SK-N-SH (cell line): ENCODE results near the gene RPL3. TPM values are rescaled to one million over a fixed set of nuclear protein-coding genes. Genes with fewer than 3 reads are reported as not detected.

Experiments
- CTCF ChIA-PET: fragments of 300-600, 350-600 bp; formaldehyde crosslinking; extraction: SDS; loops from one replicate; lab custom pipeline; 2021; lab: Yijun Ruan, JAX
- POLR2A ChIA-PET: fragments of 350-600 bp; sonication (Branson Sonifier 250); formaldehyde crosslinking; extraction: SDS; loops from one replicate; lab custom pipeline; 2020; ENCODE audit warnings: antibody characterized with exemption, inconsistent platforms; lab: Yijun Ruan, JAX
- DNase-seq: peaks from one replicate; pipeline ENCODE4 v3.0.0; 2012
- H2AFZ ChIP-seq: fragments of 200-600 bp; sonication (generic); 2 replicates; pipeline ENCODE4 v1.8.1; 2016; ENCODE audit warnings: antibody characterized with exemption, mild to moderate bottlenecking, low read depth
- H3F3A ChIP-seq: fragments of 200-600 bp; sonication (generic); replicated peaks from 2 replicates; pipeline ENCODE3; 2016; ENCODE audit warnings: antibody characterized with exemption, mild to moderate bottlenecking; ENCODE audit not compliant: insufficient read depth
- H3K27ac ChIP-seq, 2 experiments: fragments of 200-500 bp in 1 of 2; fragments of 200-600 bp in 1 of 2; sonication (Bioruptor generic) in 1 of 2; sonication (generic), shearing (Covaris generic) in 1 of 2; 2 replicates each; pipeline versions ENCODE4 v1.5.1 to v1.6.1; 2014 to 2016; ENCODE audit warnings: low read depth in 2 of 2, inconsistent platforms in 1 of 2, low read length in 1 of 2, mild to moderate bottlenecking in 1 of 2, mixed read lengths in 1 of 2
- H3K27me3 ChIP-seq: fragments of 200-600 bp; sonication (generic), shearing (Covaris generic); 2 replicates; pipeline ENCODE4 v1.6.1; 2016; ENCODE audit warnings: mixed run types; ENCODE audit not compliant: insufficient read depth
- H3K36me3 ChIP-seq, 2 experiments: fragments of 200-500 bp in 1 of 2; fragments of 200-600 bp in 1 of 2; sonication (Bioruptor generic) in 1 of 2; sonication (generic) in 1 of 2; replicated peaks in 1 of 2; 2 replicates each; pipeline versions ENCODE3 to v1.5.1; 2014 to 2016; ENCODE audit warnings: low read length in 1 of 2, mild to moderate bottlenecking in 1 of 2; ENCODE audit not compliant: insufficient read depth in 2 of 2, control insufficient read depth in 1 of 2
- H3K4me1 ChIP-seq, 2 experiments: fragments of 200-500 bp in 1 of 2; fragments of 200-600 bp in 1 of 2; sonication (Bioruptor generic) in 1 of 2; sonication (generic), shearing (Covaris generic) in 1 of 2; 2 replicates each; pipeline versions ENCODE4 v1.5.1 to v1.6.1; 2014 to 2016; ENCODE audit warnings: low read depth in 1 of 2, low read length in 1 of 2, mixed run types in 1 of 2; ENCODE audit not compliant: insufficient read depth in 2 of 2, control insufficient read depth in 1 of 2
- H3K4me2 ChIP-seq: fragments of 200-600 bp; sonication (generic), shearing (Covaris generic); 2 replicates; pipeline ENCODE4 v1.6.1; 2017; ENCODE audit warnings: mixed run types
- H3K4me3 ChIP-seq, 2 experiments: fragments of 200-500 bp in 1 of 2; fragments of 200-600 bp in 1 of 2; sonication (Bioruptor generic) in 1 of 2; sonication (generic), shearing (Covaris generic) in 1 of 2; 2 replicates each; pipeline versions ENCODE4 v1.5.1 to v1.8.1; 2014 to 2016; ENCODE audit warnings: low read depth in 2 of 2, inconsistent platforms in 1 of 2, low read length in 1 of 2, mild to moderate bottlenecking in 1 of 2, mixed read lengths in 1 of 2, moderate library complexity in 1 of 2
- H3K79me2 ChIP-seq: fragments of 200-600 bp; sonication (generic); 2 replicates; pipeline ENCODE4 v1.8.1; 2017; ENCODE audit warnings: mild to moderate bottlenecking; ENCODE audit not compliant: insufficient read depth
- H3K9ac ChIP-seq: fragments of 200-600 bp; sonication (generic); 2 replicates; pipeline ENCODE4 v1.6.1; 2017; ENCODE audit warnings: mixed run types
- H3K9me2 ChIP-seq: fragments of 200-600 bp; sonication (generic); 2 replicates; pipeline ENCODE4 v1.6.1; 2017; ENCODE audit warnings: mixed run types
- H3K9me3 ChIP-seq: fragments of 200-600 bp; sonication (generic); 2 replicates; pipeline ENCODE4 v1.6.1; 2017; ENCODE audit warnings: mixed run types, mild to moderate bottlenecking, moderate library complexity
- H4K20me1 ChIP-seq: fragments of 200-600 bp; sonication (generic); 2 replicates; pipeline ENCODE4 v1.6.1; 2017; ENCODE audit warnings: mild to moderate bottlenecking, mixed run types; ENCODE audit not compliant: insufficient read depth
- EZH2phosphoT487 ChIP-seq: fragments of 200-600 bp; sonication (generic); IDR thresholded peaks from 2 replicates; pipeline ENCODE4 v1.6.1; 2017; ENCODE audit warnings: low read depth, mixed run types, mild to moderate bottlenecking, antibody characterized with exemption, moderate library complexity, borderline replicate concordance
- FOXM1 ChIP-seq: IDR thresholded peaks from 2 replicates; pipeline ENCODE4 v1.4.0; 2012; ENCODE audit warnings: low read depth, mild to moderate bottlenecking
- JUND ChIP-seq: IDR thresholded peaks from 2 replicates; pipeline ENCODE4 v1.4.0; 2012
- MAX ChIP-seq: IDR thresholded peaks from 2 replicates; pipeline ENCODE4 v1.4.0; 2012; ENCODE audit warnings: low read depth
- MEF2A ChIP-seq: IDR thresholded peaks from 2 replicates; pipeline ENCODE4 v1.4.0; 2012; ENCODE audit warnings: low read depth, borderline replicate concordance
- MXI1 ChIP-seq: IDR thresholded peaks from 2 replicates; pipeline ENCODE4 v1.6.1; 2012; ENCODE audit warnings: mild to moderate bottlenecking, low read depth, low read length, improper control_type of control experiment
- SIN3A ChIP-seq: IDR thresholded peaks from 2 replicates; pipeline ENCODE4 v1.6.1; 2012; ENCODE audit warnings: low read depth, mild to moderate bottlenecking, low read length, moderate library complexity, borderline replicate concordance
- YY1 ChIP-seq: IDR thresholded peaks from 2 replicates; pipeline ENCODE4 v1.4.0; 2012; ENCODE audit warnings: low read depth, mild to moderate bottlenecking
- WGBS: methylation state at CpG from one replicate; pipeline ENCODE4 v1.1.6; 2017; ENCODE audit warnings: low lambda C conversion rate; 5-methylcytosine and 5-hydroxymethylcytosine counted together
- polyA plus RNA-seq, 3 experiments: library from polyadenylated mRNA; depleted of rRNA; stranded (reverse); fragments of >200 nt; gene quantifications; 2 replicates each; pipeline ENCODE4 v1.2.3, GENCODE V29; 2012

The RPL3 gene
- polyA plus RNA-seq, 1 of the 3 experiments (the other 2 are of a cell fraction) = 4,976 TPM

- no peaks in the 10 kb centered on the region for H3K79me2 ChIP-seq
- DNase-seq = no peak
- POLR2A ChIA-PET = no interaction called here
- no peak overlapping the region for H3K9ac ChIP-seq
- H3K9me3 ChIP-seq = no peaks in the 10 kb centered on the region
- H4K20me1 ChIP-seq = no peaks in the 10 kb centered on the region
- CTCF ChIA-PET = no interaction called here
- no peak overlapping the region for H3K4me3 ChIP-seq
- no peak overlapping the region for H3K4me2 ChIP-seq
- no peaks in the 10 kb centered on the region for H3K4me1 ChIP-seq
- no peaks in the 10 kb centered on the region for H3F3A ChIP-seq
- no CpG with 5 or more reads among the region's 7 CpGs for WGBS
- no peak overlapping the region for H2AFZ ChIP-seq
- no peaks in the 10 kb centered on the region for H3K9me2 ChIP-seq
- no peaks in the 10 kb centered on the region for H3K27me3 ChIP-seq
- no peak for TF ChIP-seq MEF2A
- no peaks in the 10 kb centered on the region for H3K36me3 ChIP-seq
- H3K27ac ChIP-seq = no peak overlapping the region
Observed at GRCh38 chr22:39268645-39269044, 50.8 kb downstream of the RPL3 start.

- Histone ChIP-seq H2AFZ (no peak overlapping the region), H3K9me3 (no peaks in the 10 kb centered on the region), H3K36me3 (no peaks in the 10 kb centered on the region), H3F3A (no peaks in the 10 kb centered on the region), H3K4me1 (no peaks in the 10 kb centered on the region)
- 88% methylated on average over 8 of the region's 8 CpGs for WGBS
- no peak for DNase-seq
- CTCF ChIA-PET = no interaction called here
- TF ChIP-seq YY1 = no peak
- TF ChIP-seq EZH2phosphoT487 = no peak
- no peak for TF ChIP-seq MAX
- TF ChIP-seq, all 33 proteins: peak for 0
- Histone ChIP-seq H3K4me2 (no peak overlapping the region), H3K9ac (no peak overlapping the region), H3K79me2 (no peaks in the 10 kb centered on the region), H4K20me1 (no peaks in the 10 kb centered on the region), H3K27ac (no peak overlapping the region), H3K27me3 (no peaks in the 10 kb centered on the region), H3K4me3 (no peak overlapping the region), H3K9me2 (no peaks in the 10 kb centered on the region)
- POLR2A ChIA-PET = no interaction called here
Observed at GRCh38 chr22:39267974-39268373, 51.4 kb downstream of the RPL3 start.

GRCh38 chr22:39266398-39267030 is 52.9 kb downstream of the RPL3 start:
- H3K4me1 ChIP-seq = no peaks in the 10 kb centered on the region
- no peaks in the 10 kb centered on the region for H3K27me3 ChIP-seq
- no peak overlapping the region for H3K27ac ChIP-seq
- 77% methylated on average over 6 of the region's 12 CpGs for WGBS
- H3K79me2 ChIP-seq = no peaks in the 10 kb centered on the region
- no peak overlapping the region for H2AFZ ChIP-seq
- H3K9me2 ChIP-seq = no peaks in the 10 kb centered on the region
- H3K9me3 ChIP-seq = no peaks in the 10 kb centered on the region
- TF ChIP-seq FOXM1 (no peak), JUND (no peak), MXI1 (no peak), SIN3A (no peak)
- no peaks in the 10 kb centered on the region for H3F3A ChIP-seq
- CTCF ChIA-PET = no interaction called here
- H3K4me2 ChIP-seq = no peak overlapping the region
- H3K4me3 ChIP-seq = no peak overlapping the region
- no peak for DNase-seq
- POLR2A ChIA-PET = no interaction called here
- no peaks in the 10 kb centered on the region for H4K20me1 ChIP-seq
- no peak overlapping the region for H3K9ac ChIP-seq
- no peaks in the 10 kb centered on the region for H3K36me3 ChIP-seq
